Measurements from ENCODE around the gene ROBO2.

The ROBO2 gene

GRCh38 chr3:77623500-77623899 lies 583.6 kb downstream of the ROBO2 start:
- no peak overlapping the region for H3K27ac ChIP-seq
- TF ChIP-seq ZFX (IDR thresholded peaks at IDR 0.05) (no peak), CTCF (conservative IDR thresholded peaks at IDR 0.05) (no peak)

GRCh38 chr3:77626157-77626556 lies 586.3 kb downstream of the ROBO2 start:
- H3K27ac ChIP-seq: no peak overlapping the region
- TF ChIP-seq CTCF (conservative IDR thresholded peaks at IDR 0.05) (no peak), ZFX (IDR thresholded peaks at IDR 0.05) (no peak)

GRCh38 chr3:77648214-77648613 lies 608.3 kb downstream of the ROBO2 start:
- TF ChIP-seq ZFX (IDR thresholded peaks at IDR 0.05): no peak
- TF ChIP-seq CTCF (conservative IDR thresholded peaks at IDR 0.05): no peak
- H3K27ac ChIP-seq: no peak overlapping the region

GRCh38 chr3:77648664-77649063 lies 608.8 kb downstream of the ROBO2 start:
- no peak overlapping the region for H3K27ac ChIP-seq
- TF ChIP-seq ZFX (IDR thresholded peaks at IDR 0.05) (no peak), CTCF (conservative IDR thresholded peaks at IDR 0.05) (no peak)

- no peak for TF ChIP-seq CTCF (conservative IDR thresholded peaks at IDR 0.05)
- TF ChIP-seq ZFX (IDR thresholded peaks at IDR 0.05): no peak
- no peak overlapping the region for H3K27ac ChIP-seq
These were observed 612.7 kb downstream of the ROBO2 start for GRCh38 chr3:77652624-77653023.

GRCh38 chr3:77655396-77655795 lies 615.5 kb downstream of the ROBO2 start:
- TF ChIP-seq ZFX (IDR thresholded peaks at IDR 0.05) (no peak), CTCF (conservative IDR thresholded peaks at IDR 0.05) (no peak)
- H3K27ac ChIP-seq: no peak overlapping the region

- no peak overlapping the region for H3K27ac ChIP-seq
- TF ChIP-seq ZFX (IDR thresholded peaks at IDR 0.05) (no peak), CTCF (conservative IDR thresholded peaks at IDR 0.05) (no peak)
These were observed 620.8 kb downstream of the ROBO2 start for GRCh38 chr3:77660718-77661117.
